Caco-2 (cell line): ENCODE measurements around the gene UBL7. TPM values are rescaled to one million over a fixed set of nuclear protein-coding genes. Genes with fewer than 3 reads are reported as not detected.
A peak's percentile ranks its signal among the peaks of the same experiment; 100 is the strongest.

ENCODE experiments used
- BruUV-seq: library from RNA; stranded (reverse); fragments of 400-500 nt; replicated peaks from 2 replicates; lab custom pipeline; 2021; lab: Mats Ljungman, UMichigan
- CTCF ChIA-PET: fragments of 300-600 bp; sonication (Branson Sonifier 250); formaldehyde crosslinking; loops from one replicate; lab custom pipeline; 2022; ENCODE audit warnings: antibody characterized with exemption; lab: Charles Lee
- POLR2A ChIA-PET: fragments of 300-600 bp; sonication (Branson Sonifier 250); formaldehyde crosslinking; loops from one replicate; lab custom pipeline; 2022; ENCODE audit warnings: antibody characterized with exemption; lab: Charles Lee
- DNase-seq, 2 experiments: peaks; one replicate each; pipeline versions ENCODE4 v3.0.0 to v3.0.0-alpha.2; 2020 to 2022
- H3K27me3 ChIP-seq: replicated peaks from 2 replicates; pipeline ENCODE4 v1.6.0; 2011; ENCODE audit warnings: low read length; ENCODE audit not compliant: control insufficient read depth, insufficient read depth
- H3K36me3 ChIP-seq: 2 replicates; pipeline ENCODE4 v1.5.1; 2011; ENCODE audit warnings: low read length; ENCODE audit not compliant: control insufficient read depth, insufficient read depth
- H3K4me1 ChIP-seq: fragments of 250-450 bp; sonication (Bioruptor Pico); 2 replicates; pipeline ENCODE4 v1.5.1; 2020; ENCODE audit warnings: mild to moderate bottlenecking
- H3K4me3 ChIP-seq: 2 replicates; pipeline ENCODE4 v1.5.1; 2011; ENCODE audit warnings: low read depth, mild to moderate bottlenecking, control low read depth, low read length
- H3K9me3 ChIP-seq: fragments of 250-450 bp; sonication (Bioruptor Pico); 2 replicates; pipeline ENCODE4 v1.5.1; 2020; ENCODE audit warnings: mild to moderate bottlenecking, moderate library complexity
- H3K27ac Mint-ChIP-seq: one replicate; pipeline ENCODE4 v1.8.0; 2022; ENCODE audit warnings: mixed read lengths; ENCODE audit not compliant: unreplicated experiment
- H3K27me3 Mint-ChIP-seq: one replicate; pipeline ENCODE4 v1.8.0; 2022; ENCODE audit warnings: mixed read lengths; ENCODE audit not compliant: insufficient read depth, unreplicated experiment
- H3K36me3 Mint-ChIP-seq: one replicate; pipeline ENCODE4 v1.8.0; 2022; ENCODE audit warnings: mild to moderate bottlenecking, mixed read lengths; ENCODE audit not compliant: insufficient read depth, unreplicated experiment
- H3K4me1 Mint-ChIP-seq: one replicate; pipeline ENCODE4 v1.8.0; 2022; ENCODE audit warnings: low read depth, mixed read lengths; ENCODE audit not compliant: unreplicated experiment
- H3K4me3 Mint-ChIP-seq: one replicate; pipeline ENCODE4 v1.8.0; 2022; ENCODE audit warnings: mild to moderate bottlenecking, moderate library complexity, mixed read lengths; ENCODE audit not compliant: unreplicated experiment
- H3K9me3 Mint-ChIP-seq: one replicate; pipeline ENCODE4 v1.8.0; 2022; ENCODE audit warnings: mixed read lengths; ENCODE audit not compliant: unreplicated experiment
- CTCF ChIP-seq, 2 experiments: fragments of 200-600 bp in 1 of 2; IDR thresholded peaks; 1 replicate in 1 of 2; 2 replicates in 1 of 2; pipeline versions ENCODE4 v1.5.1 to v1.8.0; 2011 to 2022; ENCODE audit warnings: antibody characterized with exemption in 1 of 2, control low read depth in 1 of 2, inconsistent platforms in 1 of 2, low read depth in 1 of 2, low read length in 1 of 2, mild to moderate bottlenecking in 1 of 2, moderate library complexity in 1 of 2; ENCODE audit not compliant: insufficient read depth in 1 of 2, severe bottlenecking in 1 of 2, unreplicated experiment in 1 of 2
- intact Hi-C: fragments of 100-400 bp; cut with micrococcal nuclease; formaldehyde crosslinking; loops from one replicate; pipeline ENCODE4 v1.10.0; 2022; ENCODE audit not compliant: unreplicated experiment
- microRNA-seq: library from miRNA; unstranded; fragments of <30 nt; microRNA quantifications from one replicate; pipeline ENCODE4 v1.2.0, GENCODE V29; 2022
- total RNA-seq: library from RNA; stranded (reverse); gene quantifications from 2 replicates; pipeline ENCODE4 v1.2.3, GENCODE V29; 2022

Gene UBL7
- total RNA-seq, 1 experiment from 2014 or later: 34.4 TPM

- H3K36me3 Mint-ChIP-seq: no peaks in the 10 kb centered on the region
- peak overlapping the region; percentile 6 for H3K4me3 Mint-ChIP-seq
- TF ChIP-seq CTCF (IDR thresholded peaks at IDR 0.05; ENCODE audit: insufficient read depth in 1 of 2, low read depth in 1 of 2, low read length in 1 of 2, severe bottlenecking in 1 of 2, unreplicated experiment in 1 of 2): no peak
- intact Hi-C loops: loop anchor here (1.0 kb wide), 1 partner anchor 7 kb away; no protein-coding TSS in a partner anchor
- H3K27me3 Mint-ChIP-seq: no peaks in the 10 kb centered on the region
- peak overlapping the region; percentile 77 for H3K27ac Mint-ChIP-seq
- peaks cover 73% of the 10 kb centered on the region for H3K4me1 Mint-ChIP-seq
- H3K9me3 Mint-ChIP-seq: no peaks in the 10 kb centered on the region
- no peak overlapping the region for H3K4me3 ChIP-seq
- ChIA-PET POLR2A (interaction anchor here (0.6 to 1.0 kb wide), 2 partner anchors 47 to 144 kb away, joined by 3 to 4 read pairs; partner anchors contain the start of gene ARID3B), CTCF (interaction anchor here (0.6 to 1.5 kb wide), 3 partner anchors 14 to 42 kb away, joined by 3 to 6 read pairs (median 4); no protein-coding TSS in a partner anchor)
- BruUV-seq: TSS peak; percentile 91
- H3K4me1 ChIP-seq: peaks cover 52% of the 10 kb centered on the region
- peak; percentile 68 to 84 for DNase-seq
- no peaks in the 10 kb centered on the region for H3K36me3 ChIP-seq
- no peaks in the 10 kb centered on the region for H3K9me3 ChIP-seq
- H3K27me3 ChIP-seq: no peaks in the 10 kb centered on the region
Observed at GRCh38 chr15:74396445-74397238, 64.3 kb downstream of the UBL7 start.

DNA sequence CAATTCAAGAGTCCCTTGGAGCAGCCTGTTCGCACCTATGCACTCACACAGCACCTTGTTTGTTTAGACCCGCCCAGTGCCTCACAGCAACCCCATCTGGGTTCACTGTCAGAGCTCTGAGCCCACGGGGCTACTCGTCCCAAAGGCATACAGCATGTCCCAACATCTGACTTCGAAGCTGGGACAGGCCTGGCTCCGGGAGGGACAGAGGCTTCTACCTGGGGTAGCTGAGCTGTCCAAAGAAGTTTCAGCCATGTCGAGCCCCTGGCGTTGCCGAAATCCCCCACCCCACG lies 64.9 kb downstream of the UBL7 start:
- H3K9me3 ChIP-seq: no peaks in the 10 kb centered on the region
- ChIA-PET POLR2A (no interaction called here), CTCF (interaction anchor here (0.6 to 1.5 kb wide), 3 partner anchors 14 to 47 kb away, joined by 3 to 4 read pairs (median 3); no protein-coding TSS in a partner anchor)
- H3K4me1 ChIP-seq: peaks cover 56% of the 10 kb centered on the region
- no peaks in the 10 kb centered on the region for H3K36me3 ChIP-seq
- no peaks in the 10 kb centered on the region for H3K27me3 ChIP-seq
- no peaks in the 10 kb centered on the region for H3K9me3 Mint-ChIP-seq
- TF ChIP-seq CTCF (IDR thresholded peaks at IDR 0.05; ENCODE audit: insufficient read depth in 1 of 2, low read depth in 1 of 2, low read length in 1 of 2, severe bottlenecking in 1 of 2, unreplicated experiment in 1 of 2): no peak
- peak overlapping the region; percentile 6 for H3K4me3 Mint-ChIP-seq
- no peaks in the 10 kb centered on the region for H3K36me3 Mint-ChIP-seq
- intact Hi-C loops: no loop called here
- H3K27me3 Mint-ChIP-seq: no peaks in the 10 kb centered on the region
- DNase-seq: no peak
- peak overlapping the region; percentile 77 for H3K27ac Mint-ChIP-seq
- H3K4me1 Mint-ChIP-seq: peaks cover 71% of the 10 kb centered on the region
- no peak overlapping the region for H3K4me3 ChIP-seq
- no TSS peak for BruUV-seq

Small RNA genes within 50 kb of the gene (microRNA-seq; reads per million reads assigned to microRNA genes)
- gene MIR6881: 1.5 reads per million

Other genes with a start within 250 kb of the UBL7 start
- gene CCDC33, start 224.8 kb downstream of the UBL7 start, total RNA-seq: not detected in 2 replicates
- 0.56 TPM in 1 of 2 replicates, not detected in the other for gene CYP11A1, start 93.5 kb downstream of the UBL7 start, total RNA-seq
- gene SEMA7A, start 27.2 kb downstream of the UBL7 start, total RNA-seq: 31.4 and 38.1 TPM in 2 replicates
- gene ARID3B, start 80.1 kb upstream of the UBL7 start, total RNA-seq: 36.1 and 37.0 TPM in 2 replicates
- 49.4 and 54.5 TPM in 2 replicates for gene CLK3, start 154.7 kb upstream of the UBL7 start, total RNA-seq
- 50.9 and 62.0 TPM in 2 replicates for gene EDC3, start 234.9 kb upstream of the UBL7 start, total RNA-seq